Keratinocyte (primary cell): Measurements from ENCODE around the gene PAPPA. TPM values are rescaled to one million over a fixed set of nuclear protein-coding genes. Genes with fewer than 3 reads are reported as not detected.
A peak's percentile ranks its signal among the peaks of the same experiment; 100 is the strongest.

Experiments used
- DNase-seq: peaks from one replicate; pipeline ENCODE4 v3.0.0-alpha.2; 2011; ENCODE audit warnings: low read depth, missing footprints, low spot score
- FAIRE-seq: peaks from 2 replicates; lab custom pipeline; 2011; peaks lifted over from hg19 to GRCh38; lab: Jason Lieb, UNC
- H2AFZ ChIP-seq: 2 replicates; pipeline ENCODE4 v1.6.0; 2012; ENCODE audit warnings: low read length, control low read depth, inconsistent platforms; ENCODE audit not compliant: control insufficient read depth
- H3K27ac ChIP-seq: 2 replicates; pipeline ENCODE4 v1.5.1; 2011; ENCODE audit warnings: low read length; ENCODE audit not compliant: control insufficient read depth, insufficient read depth
- H3K27me3 ChIP-seq: 3 replicates; pipeline ENCODE4 v1.6.0; 2011; ENCODE audit warnings: low read length; ENCODE audit not compliant: control insufficient read depth, insufficient read depth; ENCODE audit errors: extremely low read depth
- H3K36me3 ChIP-seq, 2 experiments: 2 replicates in 1 of 2; 3 replicates in 1 of 2; pipeline ENCODE4 v1.5.1; 2011; ENCODE audit warnings: low read length in 2 of 2, mild to moderate bottlenecking in 1 of 2; ENCODE audit not compliant: control insufficient read depth in 2 of 2, insufficient read depth in 2 of 2; ENCODE audit errors: extremely low read depth in 1 of 2
- H3K4me1 ChIP-seq: 3 replicates; pipeline ENCODE4 v1.5.1; 2011; ENCODE audit warnings: low read length; ENCODE audit not compliant: control insufficient read depth, insufficient read depth; ENCODE audit errors: extremely low read depth
- H3K4me2 ChIP-seq: 3 replicates; pipeline ENCODE4 v1.6.0; 2011; ENCODE audit warnings: low read depth, low read length; ENCODE audit not compliant: control insufficient read depth, insufficient read depth; ENCODE audit errors: extremely low read depth
- H3K4me3 ChIP-seq, 3 experiments: fragments of 200-600 bp in 1 of 3; sonication (generic) in 1 of 3; 2 replicates in 2 of 3; 3 replicates in 1 of 3; pipeline ENCODE4 v1.5.1; 2011 to 2016; ENCODE audit warnings: low read length in 3 of 3, mild to moderate bottlenecking in 3 of 3, control low read depth in 2 of 3, inconsistent platforms in 1 of 3, low read depth in 1 of 3, mixed read lengths in 1 of 3, mixed run types in 1 of 3, moderate library complexity in 1 of 3; ENCODE audit not compliant: control insufficient read depth in 2 of 3, insufficient read depth in 2 of 3; ENCODE audit errors: extremely low read depth in 1 of 3
- H3K79me2 ChIP-seq: 2 replicates; pipeline ENCODE4 v1.6.0; 2012; ENCODE audit warnings: low read length; ENCODE audit not compliant: control insufficient read depth, insufficient read depth
- H3K9ac ChIP-seq: 3 replicates; pipeline ENCODE4 v1.6.0; 2011; ENCODE audit warnings: low read length; ENCODE audit not compliant: control insufficient read depth, insufficient read depth; ENCODE audit errors: extremely low read depth
- H3K9me1 ChIP-seq: 3 replicates; pipeline ENCODE4 v1.6.0; 2011; ENCODE audit warnings: low read length; ENCODE audit not compliant: control insufficient read depth, insufficient read depth; ENCODE audit errors: extremely low read depth
- H3K9me3 ChIP-seq: 2 replicates; pipeline ENCODE4 v1.5.1; 2012; ENCODE audit warnings: low read depth, low read length; ENCODE audit not compliant: control insufficient read depth
- H4K20me1 ChIP-seq: 3 replicates; pipeline ENCODE4 v1.6.0; 2011; ENCODE audit warnings: low read length; ENCODE audit not compliant: control insufficient read depth, insufficient read depth; ENCODE audit errors: extremely low read depth
- CTCF ChIP-seq, 3 experiments: IDR thresholded peaks in 1 of 3; conservative IDR thresholded peaks in 1 of 3; optimal IDR thresholded peaks in 1 of 3; 2 replicates in 2 of 3; 3 replicates in 1 of 3; pipeline versions ENCODE3 to v1.5.1; 2011; ENCODE audit warnings: low read length in 3 of 3, mild to moderate bottlenecking in 3 of 3, moderate library complexity in 2 of 3, control low read depth in 1 of 3, inconsistent platforms in 1 of 3; ENCODE audit not compliant: insufficient read depth in 2 of 3; ENCODE audit errors: extremely low read depth in 1 of 3
- EZH2 ChIP-seq: IDR thresholded peaks from one replicate; pipeline ENCODE4 v1.6.1; 2012; ENCODE audit warnings: inconsistent platforms, mild to moderate bottlenecking, low read length, moderate library complexity
- dilution Hi-C: fragments of 300-500 bp; cut with MboI; formaldehyde crosslinking; loops from one replicate; pipeline ENCODE4 v1.7.0; 2020; ENCODE audit warnings: low sequenced_read_pairs; ENCODE audit not compliant: extremely low pct_ligation_motif_present
- polyA plus RNA-seq, 5 experiments: library from polyadenylated mRNA; depleted of rRNA in 3 of 5; stranded (reverse) in 3 of 5; stranded (forward) in 1 of 5; unstranded in 1 of 5; fragments of >200 nt; gene quantifications; 1 replicate in 1 of 5; 2 replicates in 3 of 5; 3 replicates in 1 of 5; pipeline versions ENCODE4 v1.2.1 to v1.2.3, GENCODE V29; 2011 to 2012; ENCODE audit warnings: missing spikeins in 2 of 5, low read depth in 1 of 5, low replicate concordance in 1 of 5

PAPPA gene
- polyA plus RNA-seq, 1 donor (not counting 4 experiments of a cell fraction or from before 2014, with no cell fraction given): 0.77 TPM

GRCh38 chr9:116269250-116269649 is 115.7 kb downstream of the PAPPA start:
- Histone ChIP-seq H3K4me3 (no peak overlapping the region), H3K9ac (no peak overlapping the region), H3K79me2 (no peaks in the 10 kb centered on the region), H3K36me3 (no peaks in the 10 kb centered on the region), H2AFZ (no peak overlapping the region), H4K20me1 (no peaks in the 10 kb centered on the region), H3K27me3 (no peaks in the 10 kb centered on the region), H3K9me3 (no peaks in the 10 kb centered on the region), H3K27ac (no peak overlapping the region), H3K4me2 (no peak overlapping the region), H3K9me1 (no peaks in the 10 kb centered on the region), H3K4me1 (peaks cover 17% of the 10 kb centered on the region)
- peak; percentile 45 for DNase-seq
- dilution Hi-C loops: no loop called here
- FAIRE-seq: peak; percentile 75
- no peak for TF ChIP-seq CTCF (optimal IDR thresholded peaks at IDR 0.05 in 1 of 3, IDR thresholded peaks at IDR 0.05 in 1 of 3, conservative IDR thresholded peaks at IDR 0.05 in 1 of 3; ENCODE audit: extremely low read depth in 1 of 3, insufficient read depth in 2 of 3, low read length in 3 of 3)
- no peak for TF ChIP-seq EZH2

- Histone ChIP-seq H3K9me3 (no peaks in the 10 kb centered on the region), H3K4me1 (peaks cover 17% of the 10 kb centered on the region), H3K9me1 (no peaks in the 10 kb centered on the region), H3K27ac (no peak overlapping the region), H3K4me3 (no peak overlapping the region), H2AFZ (no peak overlapping the region), H3K27me3 (no peaks in the 10 kb centered on the region), H3K4me2 (no peak overlapping the region), H3K36me3 (no peaks in the 10 kb centered on the region), H4K20me1 (no peaks in the 10 kb centered on the region), H3K9ac (no peak overlapping the region), H3K79me2 (no peaks in the 10 kb centered on the region)
- FAIRE-seq: no peak
- dilution Hi-C loops: no loop called here
- no peak for TF ChIP-seq EZH2
- no peak for TF ChIP-seq CTCF (optimal IDR thresholded peaks at IDR 0.05 in 1 of 3, IDR thresholded peaks at IDR 0.05 in 1 of 3, conservative IDR thresholded peaks at IDR 0.05 in 1 of 3; ENCODE audit: extremely low read depth in 1 of 3, insufficient read depth in 2 of 3, low read length in 3 of 3)
- no peak for DNase-seq
Measured at GRCh38 chr9:116270546-116270945, 117.0 kb downstream of the PAPPA start.
